Measurements from ENCODE around the gene CCDC6.

DNA sequence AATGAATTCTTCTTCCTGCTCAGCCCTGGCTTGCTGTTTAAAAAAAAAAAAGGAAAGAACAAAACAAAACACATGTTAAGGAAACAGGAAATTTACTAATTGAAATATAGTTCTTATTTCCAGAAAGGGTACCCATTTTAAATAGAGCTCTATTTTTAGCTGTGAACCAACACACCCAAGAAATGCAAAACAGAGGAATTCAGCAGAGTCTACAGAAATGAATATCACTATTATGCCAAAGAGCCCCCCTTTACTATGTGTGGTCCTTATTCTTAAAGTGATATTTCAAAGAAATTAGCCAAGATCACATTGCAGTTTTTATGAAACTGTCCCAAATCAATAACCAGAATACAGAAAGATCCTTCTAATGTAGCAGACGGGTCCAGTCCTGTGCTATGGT lies 53.7 kb downstream of the CCDC6 start:
- TF ChIP-seq CTCF (IDR thresholded peaks at IDR 0.05 in 4 of 5, conservative IDR thresholded peaks at IDR 0.05 in 1 of 5) (no peak), POLR2A (IDR thresholded peaks at IDR 0.05) (no peak)

Measured in gastrocnemius medialis (tissue), 4 donors.